Liver (tissue), 9 donors: ENCODE data around the gene ZNF662. TPM values are rescaled to one million over a fixed set of nuclear protein-coding genes. Genes with fewer than 3 reads are reported as not detected.

Source experiments
- DNase-seq: peaks from one replicate; pipeline ENCODE4 v3.0.0-alpha.2; 2017; ENCODE audit warnings: low spot score
- H3K27ac ChIP-seq, 2 donors: one replicate each; pipeline ENCODE4 v1.7.0; 2013; ENCODE audit warnings: inconsistent platforms in 2 of 2, low read length in 2 of 2, control low read depth in 1 of 2, low read depth in 1 of 2, mild to moderate bottlenecking in 1 of 2
- H3K27me3 ChIP-seq, 4 donors: one replicate each; pipeline versions ENCODE4 v1.6.1 to v1.7.0; 2013; ENCODE audit warnings: low read length in 3 of 4, inconsistent platforms in 1 of 4, mild to moderate bottlenecking in 1 of 4, moderate library complexity in 1 of 4; ENCODE audit not compliant: control insufficient read depth in 4 of 4, insufficient read depth in 4 of 4
- H3K36me3 ChIP-seq, 4 donors: one replicate each; pipeline versions ENCODE4 v1.6.1 to v1.7.0; 2013; ENCODE audit warnings: low read length in 3 of 4, mild to moderate bottlenecking in 3 of 4, low read depth in 1 of 4, moderate library complexity in 1 of 4; ENCODE audit not compliant: control insufficient read depth in 4 of 4, insufficient read depth in 3 of 4
- H3K4me1 ChIP-seq, 4 donors: one replicate each; pipeline versions ENCODE4 v1.6.1 to v1.7.0; 2013; ENCODE audit warnings: low read length in 3 of 4, mild to moderate bottlenecking in 3 of 4, moderate library complexity in 1 of 4; ENCODE audit not compliant: control insufficient read depth in 4 of 4, insufficient read depth in 4 of 4
- H3K4me3 ChIP-seq, 3 donors: one replicate each; pipeline versions ENCODE4 v1.6.1 to v1.7.0; 2013; ENCODE audit warnings: low read length in 3 of 3, control low read depth in 1 of 3, low read depth in 1 of 3, mild to moderate bottlenecking in 1 of 3
- H3K9ac ChIP-seq, 2 donors: one replicate each; pipeline ENCODE4 v1.7.0; 2013; ENCODE audit warnings: low read length in 2 of 2, mild to moderate bottlenecking in 2 of 2, moderate library complexity in 2 of 2, control low read depth in 1 of 2, low read depth in 1 of 2
- H3K9me3 ChIP-seq, 4 donors: one replicate each; pipeline versions ENCODE4 v1.6.1 to v1.7.0; 2013; ENCODE audit warnings: low read length in 3 of 4; ENCODE audit not compliant: control insufficient read depth in 4 of 4
- EGR1 ChIP-seq, 2 donors: IDR thresholded peaks; 2 replicates each; pipeline ENCODE4 v1.6.1; 2016 to 2018; ENCODE audit warnings: antibody characterized with exemption in 2 of 2, low read depth in 2 of 2
- FOXA1 ChIP-seq: IDR thresholded peaks from 2 replicates; pipeline ENCODE4 v1.6.1; 2016; ENCODE audit warnings: antibody characterized with exemption
- FOXA2 ChIP-seq: IDR thresholded peaks from 2 replicates; pipeline ENCODE4 v1.6.1; 2016; ENCODE audit warnings: antibody characterized with exemption
- GABPA ChIP-seq, 2 donors: IDR thresholded peaks in 1 of 2; conservative IDR thresholded peaks in 1 of 2; 2 replicates each; pipeline ENCODE4 v1.6.1; 2016; ENCODE audit warnings: antibody characterized with exemption in 2 of 2, mild to moderate bottlenecking in 1 of 2, moderate library complexity in 1 of 2
- HNF4A ChIP-seq, 2 donors: conservative IDR thresholded peaks; 2 replicates each; pipeline ENCODE4 v1.6.1; 2016; ENCODE audit warnings: antibody characterized with exemption in 2 of 2, mild to moderate bottlenecking in 2 of 2
- HNF4G ChIP-seq: IDR thresholded peaks from 2 replicates; pipeline ENCODE4 v1.6.1; 2016; ENCODE audit warnings: antibody characterized with exemption
- JUND ChIP-seq, 2 donors: IDR thresholded peaks; 2 replicates each; pipeline ENCODE4 v1.6.1; 2016; ENCODE audit warnings: antibody characterized with exemption in 2 of 2
- NR2F2 ChIP-seq: IDR thresholded peaks from 2 replicates; pipeline ENCODE4 v1.6.1; 2016; ENCODE audit warnings: antibody characterized with exemption
- RAD21 ChIP-seq, 2 donors: IDR thresholded peaks; 2 replicates each; pipeline ENCODE4 v1.6.1; 2016; ENCODE audit warnings: antibody characterized with exemption in 2 of 2, mild to moderate bottlenecking in 2 of 2
- RXRA ChIP-seq, 2 donors: IDR thresholded peaks; 2 replicates each; pipeline ENCODE4 v1.6.1; 2017 to 2018; ENCODE audit warnings: antibody characterized with exemption in 2 of 2, mild to moderate bottlenecking in 1 of 2
- SP1 ChIP-seq: IDR thresholded peaks from 2 replicates; pipeline ENCODE4 v1.6.1; 2018; ENCODE audit warnings: antibody characterized with exemption, mild to moderate bottlenecking
- TAF1 ChIP-seq: conservative IDR thresholded peaks from 2 replicates; pipeline ENCODE4 v1.6.1; 2016; ENCODE audit warnings: antibody characterized with exemption, mild to moderate bottlenecking
- YY1 ChIP-seq: IDR thresholded peaks from 2 replicates; pipeline ENCODE4 v1.6.1; 2016; ENCODE audit warnings: antibody characterized with exemption, mild to moderate bottlenecking
- WGBS: extraction: QIAGEN DNeasy Blood & Tissue Kit; methylation state at CpG from one replicate; pipeline ENCODE4 v1.1.7; 2013; 5-methylcytosine and 5-hydroxymethylcytosine counted together
- polyA plus RNA-seq, 2 donors: library from polyadenylated mRNA; stranded (reverse) in 1 of 2; unstranded in 1 of 2; fragments of 200-250 nt in 1 of 2; fragments of >200 nt in 1 of 2; fragmentation: Nextera tagmentation in 1 of 2; extraction: Ambion mirVana in 1 of 2; gene quantifications; one replicate each; pipeline versions ENCODE4 v1.2.1 to v1.2.3, GENCODE V29; 2013 to 2015
- total RNA-seq, 2 donors: library from RNA; depleted of rRNA; stranded (reverse); fragments of >200 nt; gene quantifications; one replicate each; pipeline ENCODE4 v1.2.3, GENCODE V29; 2014
- TF ChIP-seq, protein P1 (sequence below): IDR thresholded peaks from 2 replicates; pipeline ENCODE4 v1.6.1; 2016; ENCODE audit warnings: antibody characterized with exemption
- TF ChIP-seq, protein P2 (sequence below): IDR thresholded peaks from 2 replicates; pipeline ENCODE4 v1.6.1; 2016; ENCODE audit warnings: antibody characterized with exemption
- TF ChIP-seq, protein P3 (sequence below): fragments of 150-350 bp; IDR thresholded peaks from 2 replicates; pipeline ENCODE4 v1.5.1; 2017; ENCODE audit warnings: improper control_type of control experiment, low read depth, low read length; ENCODE audit not compliant: missing input control
- TF ChIP-seq, protein P4 (sequence below): IDR thresholded peaks from 2 replicates; pipeline ENCODE4 v1.6.1; 2016; ENCODE audit warnings: antibody characterized with exemption
- TF ChIP-seq, protein P5 (sequence below): IDR thresholded peaks from 2 replicates; pipeline ENCODE4 v1.6.1; 2016; ENCODE audit warnings: antibody characterized with exemption, mild to moderate bottlenecking
- donor health status: healthy.
- donor health status: healthy.
- donor health status: healthy.
- donor health status: healthy.
- donor health status: healthy.

ZNF662 gene
- total and polyA plus RNA-seq, 4 donors, result 2.2 to 3.9 (median 2.6) TPM

DNA sequence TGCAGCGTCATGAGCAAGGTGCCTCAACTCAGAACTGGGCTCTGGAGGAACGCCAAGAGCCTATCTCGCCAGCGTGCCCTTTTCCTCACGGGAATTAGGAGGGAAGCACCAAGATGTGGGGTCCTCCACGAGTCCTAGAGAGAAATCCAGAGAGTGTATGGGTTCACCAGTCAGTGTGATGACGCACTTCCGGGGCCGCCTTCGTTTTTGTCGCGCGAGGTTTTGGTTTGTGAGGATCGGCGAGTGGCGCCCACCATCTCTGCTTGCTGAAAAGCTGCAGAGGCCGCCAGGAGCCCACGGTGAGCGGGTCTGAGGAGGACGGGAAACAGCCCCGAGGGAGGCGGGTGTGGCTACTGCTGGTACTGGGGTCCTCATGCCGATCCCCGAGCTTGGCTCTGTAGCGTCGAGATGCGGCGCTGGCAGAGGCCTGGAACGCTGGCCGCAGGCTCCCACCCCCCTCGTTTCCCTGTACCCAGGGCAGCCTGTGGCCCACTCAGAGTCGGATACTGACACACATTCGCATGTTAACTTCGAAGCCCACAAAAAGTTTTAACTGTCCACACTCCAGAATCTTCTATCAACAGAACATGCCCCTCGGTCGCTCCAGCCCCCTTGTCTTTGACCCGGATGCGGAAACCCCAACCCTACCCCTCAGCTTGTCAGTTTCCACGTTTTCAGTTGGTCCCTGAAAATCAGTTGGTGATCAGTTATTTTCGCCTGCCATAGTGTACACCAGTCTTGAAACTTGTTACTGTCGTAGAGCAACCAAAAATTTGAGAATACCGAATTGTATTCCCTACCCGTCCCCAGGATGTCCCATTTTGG lies 30.4 kb downstream of the ZNF662 start:
- WGBS, result 54% methylated on average over 43 of the region's 43 CpGs
- Histone ChIP-seq H3K27me3 (no peaks in the 10 kb centered on the region), H3K4me1 (no peaks in the 10 kb centered on the region), H3K9me3 (no peaks in the 10 kb centered on the region), H3K9ac (no peak overlapping the region), H3K4me3 (peak overlapping the region in 2 of 3 donors; percentile 29 to 40), H3K36me3 (no peaks in the 10 kb centered on the region), H3K27ac (no peak overlapping the region)
- TF ChIP-seq HNF4A (conservative IDR thresholded peaks at IDR 0.05) (no peak), TAF1 (no peak), RXRA (IDR thresholded peaks at IDR 0.05) (no peak), NR2F2 (no peak)
- TF ChIP-seq, protein P1, sequence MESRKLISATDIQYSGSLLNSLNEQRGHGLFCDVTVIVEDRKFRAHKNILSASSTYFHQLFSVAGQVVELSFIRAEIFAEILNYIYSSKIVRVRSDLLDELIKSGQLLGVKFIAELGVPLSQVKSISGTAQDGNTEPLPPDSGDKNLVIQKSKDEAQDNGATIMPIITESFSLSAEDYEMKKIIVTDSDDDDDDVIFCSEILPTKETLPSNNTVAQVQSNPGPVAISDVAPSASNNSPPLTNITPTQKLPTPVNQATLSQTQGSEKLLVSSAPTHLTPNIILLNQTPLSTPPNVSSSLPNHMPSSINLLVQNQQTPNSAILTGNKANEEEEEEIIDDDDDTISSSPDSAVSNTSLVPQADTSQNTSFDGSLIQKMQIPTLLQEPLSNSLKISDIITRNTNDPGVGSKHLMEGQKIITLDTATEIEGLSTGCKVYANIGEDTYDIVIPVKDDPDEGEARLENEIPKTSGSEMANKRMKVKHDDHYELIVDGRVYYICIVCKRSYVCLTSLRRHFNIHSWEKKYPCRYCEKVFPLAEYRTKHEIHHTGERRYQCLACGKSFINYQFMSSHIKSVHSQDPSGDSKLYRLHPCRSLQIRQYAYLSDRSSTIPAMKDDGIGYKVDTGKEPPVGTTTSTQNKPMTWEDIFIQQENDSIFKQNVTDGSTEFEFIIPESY, result no peak
- DNase-seq, result no peak

DNA sequence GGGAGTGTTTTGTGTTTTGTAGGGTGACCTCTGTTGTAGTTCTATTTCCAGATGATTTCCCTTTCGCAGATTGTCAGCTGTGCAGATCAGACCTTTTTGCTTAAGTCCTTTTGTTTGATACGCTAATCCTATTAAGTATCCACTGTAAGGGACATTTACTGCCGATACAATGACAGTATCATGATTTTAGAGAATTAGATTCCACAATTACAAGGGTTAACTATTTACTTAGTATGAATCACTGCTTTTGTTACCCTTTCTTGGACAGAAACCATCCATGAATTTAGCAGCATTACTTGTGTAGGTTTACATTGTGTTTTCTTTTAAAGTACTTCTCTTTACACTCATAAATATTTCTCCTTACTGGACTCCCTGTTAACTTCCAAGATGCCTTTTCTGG lies 31.4 kb downstream of the ZNF662 start:
- Histone ChIP-seq H3K9me3 (no peaks in the 10 kb centered on the region), H3K36me3 (peaks cover 0 to 3% (median 0%) of the 10 kb centered on the region in 4 donors), H3K27me3 (no peaks in the 10 kb centered on the region), H3K4me1 (no peaks in the 10 kb centered on the region), H3K27ac (no peak overlapping the region), H3K9ac (no peak overlapping the region), H3K4me3 (no peak overlapping the region)
- TF ChIP-seq JUND (IDR thresholded peaks at IDR 0.05) (no peak), EGR1 (IDR thresholded peaks at IDR 0.05; ENCODE audit: low read depth in 2 of 2) (no peak), RAD21 (IDR thresholded peaks at IDR 0.05) (no peak), HNF4A (conservative IDR thresholded peaks at IDR 0.05) (no peak), TAF1 (no peak), HNF4G (no peak), YY1 (no peak), GABPA (IDR thresholded peaks at IDR 0.05 in 1 of 2, conservative IDR thresholded peaks at IDR 0.05 in 1 of 2) (no peak), FOXA1 (no peak), SP1 (no peak), NR2F2 (no peak), RXRA (IDR thresholded peaks at IDR 0.05) (no peak), FOXA2 (no peak)
- TF ChIP-seq, protein P2, sequence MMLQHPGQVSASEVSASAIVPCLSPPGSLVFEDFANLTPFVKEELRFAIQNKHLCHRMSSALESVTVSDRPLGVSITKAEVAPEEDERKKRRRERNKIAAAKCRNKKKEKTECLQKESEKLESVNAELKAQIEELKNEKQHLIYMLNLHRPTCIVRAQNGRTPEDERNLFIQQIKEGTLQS, result no peak
- TF ChIP-seq, protein P3, sequence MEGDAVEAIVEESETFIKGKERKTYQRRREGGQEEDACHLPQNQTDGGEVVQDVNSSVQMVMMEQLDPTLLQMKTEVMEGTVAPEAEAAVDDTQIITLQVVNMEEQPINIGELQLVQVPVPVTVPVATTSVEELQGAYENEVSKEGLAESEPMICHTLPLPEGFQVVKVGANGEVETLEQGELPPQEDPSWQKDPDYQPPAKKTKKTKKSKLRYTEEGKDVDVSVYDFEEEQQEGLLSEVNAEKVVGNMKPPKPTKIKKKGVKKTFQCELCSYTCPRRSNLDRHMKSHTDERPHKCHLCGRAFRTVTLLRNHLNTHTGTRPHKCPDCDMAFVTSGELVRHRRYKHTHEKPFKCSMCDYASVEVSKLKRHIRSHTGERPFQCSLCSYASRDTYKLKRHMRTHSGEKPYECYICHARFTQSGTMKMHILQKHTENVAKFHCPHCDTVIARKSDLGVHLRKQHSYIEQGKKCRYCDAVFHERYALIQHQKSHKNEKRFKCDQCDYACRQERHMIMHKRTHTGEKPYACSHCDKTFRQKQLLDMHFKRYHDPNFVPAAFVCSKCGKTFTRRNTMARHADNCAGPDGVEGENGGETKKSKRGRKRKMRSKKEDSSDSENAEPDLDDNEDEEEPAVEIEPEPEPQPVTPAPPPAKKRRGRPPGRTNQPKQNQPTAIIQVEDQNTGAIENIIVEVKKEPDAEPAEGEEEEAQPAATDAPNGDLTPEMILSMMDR, result no peak
- TF ChIP-seq, protein P4, sequence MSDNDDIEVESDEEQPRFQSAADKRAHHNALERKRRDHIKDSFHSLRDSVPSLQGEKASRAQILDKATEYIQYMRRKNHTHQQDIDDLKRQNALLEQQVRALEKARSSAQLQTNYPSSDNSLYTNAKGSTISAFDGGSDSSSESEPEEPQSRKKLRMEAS, result no peak
- TF ChIP-seq, protein P5, sequence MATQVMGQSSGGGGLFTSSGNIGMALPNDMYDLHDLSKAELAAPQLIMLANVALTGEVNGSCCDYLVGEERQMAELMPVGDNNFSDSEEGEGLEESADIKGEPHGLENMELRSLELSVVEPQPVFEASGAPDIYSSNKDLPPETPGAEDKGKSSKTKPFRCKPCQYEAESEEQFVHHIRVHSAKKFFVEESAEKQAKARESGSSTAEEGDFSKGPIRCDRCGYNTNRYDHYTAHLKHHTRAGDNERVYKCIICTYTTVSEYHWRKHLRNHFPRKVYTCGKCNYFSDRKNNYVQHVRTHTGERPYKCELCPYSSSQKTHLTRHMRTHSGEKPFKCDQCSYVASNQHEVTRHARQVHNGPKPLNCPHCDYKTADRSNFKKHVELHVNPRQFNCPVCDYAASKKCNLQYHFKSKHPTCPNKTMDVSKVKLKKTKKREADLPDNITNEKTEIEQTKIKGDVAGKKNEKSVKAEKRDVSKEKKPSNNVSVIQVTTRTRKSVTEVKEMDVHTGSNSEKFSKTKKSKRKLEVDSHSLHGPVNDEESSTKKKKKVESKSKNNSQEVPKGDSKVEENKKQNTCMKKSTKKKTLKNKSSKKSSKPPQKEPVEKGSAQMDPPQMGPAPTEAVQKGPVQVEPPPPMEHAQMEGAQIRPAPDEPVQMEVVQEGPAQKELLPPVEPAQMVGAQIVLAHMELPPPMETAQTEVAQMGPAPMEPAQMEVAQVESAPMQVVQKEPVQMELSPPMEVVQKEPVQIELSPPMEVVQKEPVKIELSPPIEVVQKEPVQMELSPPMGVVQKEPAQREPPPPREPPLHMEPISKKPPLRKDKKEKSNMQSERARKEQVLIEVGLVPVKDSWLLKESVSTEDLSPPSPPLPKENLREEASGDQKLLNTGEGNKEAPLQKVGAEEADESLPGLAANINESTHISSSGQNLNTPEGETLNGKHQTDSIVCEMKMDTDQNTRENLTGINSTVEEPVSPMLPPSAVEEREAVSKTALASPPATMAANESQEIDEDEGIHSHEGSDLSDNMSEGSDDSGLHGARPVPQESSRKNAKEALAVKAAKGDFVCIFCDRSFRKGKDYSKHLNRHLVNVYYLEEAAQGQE, result no peak
- TF ChIP-seq, protein P1, result no peak
- 95% methylated on average over 3 of the region's 3 CpGs for WGBS
- no peak for DNase-seq
